GM18909 (cell line): Measurements from ENCODE around the gene GSC2.

Experiments
- ATAC-seq: cut with Tn5 transposase; IDR thresholded peaks from one replicate; pipeline ENCODE4 v1.9.1; 2021; ENCODE audit warnings: mild to moderate bottlenecking; ENCODE audit not compliant: unreplicated experiment, poor library complexity

Gene GSC2

GRCh38 chr22:19137384-19138216 is 12.5 kb downstream of the GSC2 start:
- ATAC-seq: no peak

GRCh38 chr22:19136915-19137314 is 13.2 kb downstream of the GSC2 start:
- ATAC-seq: no peak

GRCh38 chr22:19134874-19135273 is 15.2 kb downstream of the GSC2 start:
- no peak for ATAC-seq

- ATAC-seq: no peak
Measured at GRCh38 chr22:19134176-19134831, 15.8 kb downstream of the GSC2 start.

DNA sequence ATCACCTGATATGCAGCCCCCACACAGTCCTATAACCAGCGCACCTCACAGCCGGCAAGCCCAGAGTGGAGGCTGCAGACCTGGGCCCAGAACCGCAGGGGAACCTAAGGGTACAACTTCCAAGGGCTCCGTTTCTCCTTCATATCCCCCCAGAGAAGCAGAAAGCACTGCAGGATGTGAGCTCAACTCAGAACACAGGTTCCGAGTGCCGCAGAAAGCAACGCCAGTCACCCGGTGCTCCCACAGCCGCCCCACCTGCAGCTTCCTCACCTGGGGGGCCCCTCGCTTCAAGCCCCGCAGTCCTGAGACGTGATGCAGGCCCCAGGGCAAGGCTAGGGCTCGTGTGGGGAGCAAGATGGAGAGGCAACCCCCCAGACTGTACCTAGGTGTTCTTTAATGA is 16.5 kb downstream of the GSC2 start:
- no peak for ATAC-seq

GRCh38 chr22:19132693-19133400 is 17.2 kb downstream of the GSC2 start:
- ATAC-seq: no peak

- ATAC-seq: no peak
Measured at GRCh38 chr22:19132153-19132552, 17.9 kb downstream of the GSC2 start.

DNA sequence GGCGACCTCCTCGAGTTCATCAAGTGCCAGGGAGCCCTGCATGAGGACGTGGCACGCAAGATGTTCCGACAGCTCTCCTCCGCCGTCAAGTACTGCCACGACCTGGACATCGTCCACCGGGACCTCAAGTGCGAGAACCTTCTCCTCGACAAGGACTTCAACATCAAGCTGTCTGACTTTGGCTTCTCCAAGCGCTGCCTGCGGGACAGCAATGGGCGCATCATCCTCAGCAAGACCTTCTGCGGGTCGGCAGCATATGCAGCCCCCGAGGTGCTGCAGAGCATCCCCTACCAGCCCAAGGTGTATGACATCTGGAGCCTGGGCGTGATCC is 18.4 kb downstream of the GSC2 start:
- no peak for ATAC-seq

DNA sequence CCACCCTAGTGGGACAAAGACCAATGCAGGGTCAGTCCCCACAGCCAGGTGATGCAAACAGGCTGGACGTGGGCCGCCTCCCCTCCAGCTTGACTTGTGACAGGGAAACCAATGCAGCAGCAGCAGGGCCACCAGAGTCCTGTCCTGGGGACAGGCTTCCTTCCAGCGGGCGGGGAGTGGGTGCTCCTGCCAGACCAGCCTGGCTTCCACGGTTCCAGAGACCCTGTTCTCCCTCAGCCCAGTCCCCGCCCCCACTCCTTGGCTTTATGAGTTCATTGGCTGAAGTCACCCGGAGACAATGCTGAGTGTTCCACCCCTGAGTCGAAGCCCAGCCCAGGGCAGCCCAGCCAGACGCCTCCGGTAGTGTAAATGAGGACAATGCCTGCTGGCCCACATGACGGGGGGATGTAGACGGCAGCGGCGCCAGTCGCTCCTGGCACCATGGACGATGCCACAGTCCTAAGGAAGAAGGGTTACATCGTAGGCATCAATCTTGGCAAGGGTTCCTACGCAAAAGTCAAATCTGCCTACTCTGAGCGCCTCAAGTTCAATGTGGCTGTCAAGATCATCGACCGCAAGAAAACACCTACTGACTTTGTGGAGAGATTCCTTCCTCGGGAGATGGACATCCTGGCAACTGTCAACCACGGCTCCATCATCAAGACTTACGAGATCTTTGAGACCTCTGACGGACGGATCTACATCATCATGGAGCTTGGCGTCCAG is 19.0 kb downstream of the GSC2 start, which contains the start of gene TSSK2:
TSS of gene TSSK2 (plus strand) at position 350 of the 726 bp plus-strand sequence. CDS start at position 442, 92 bp downstream.
- no peak for ATAC-seq

- ATAC-seq: no peak
Measured at GRCh38 chr22:19129871-19130270, 20.2 kb downstream of the GSC2 start.

DNA sequence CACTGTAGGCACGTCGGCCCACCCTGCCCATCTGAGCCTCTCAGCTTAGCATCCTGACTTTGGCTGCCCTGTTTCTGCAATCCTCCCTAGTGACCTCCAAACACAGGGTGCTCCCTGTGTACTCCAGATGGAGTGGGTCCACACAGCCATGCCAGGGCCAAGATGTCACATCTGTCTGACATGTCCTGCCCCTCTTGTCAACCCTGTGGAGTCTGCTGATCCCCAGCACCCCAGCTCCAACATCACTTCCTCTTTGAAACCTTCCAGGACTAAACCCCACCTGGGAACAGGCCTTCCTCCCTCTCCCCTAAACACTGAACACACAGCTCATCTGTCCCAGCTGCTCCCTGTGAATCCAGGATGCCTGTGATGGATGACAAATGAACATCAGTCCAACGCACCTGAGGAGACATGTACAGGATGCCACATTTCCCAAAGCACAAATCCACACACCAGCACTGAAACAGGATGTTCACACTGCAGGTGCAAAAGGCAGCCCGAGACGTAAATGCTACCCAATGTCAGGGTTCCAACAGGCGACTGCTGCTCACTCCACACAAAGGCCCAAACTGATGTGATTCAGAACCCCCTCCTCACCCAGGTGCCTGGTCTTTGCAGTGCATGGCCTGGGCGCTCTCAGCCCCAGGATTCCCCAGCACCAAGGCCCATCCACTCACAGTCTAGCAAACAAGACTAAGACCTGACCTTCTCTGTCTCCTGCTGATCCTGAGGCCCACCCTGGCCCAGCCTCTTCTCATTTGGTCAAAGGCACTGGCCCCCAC is 21.0 kb downstream of the GSC2 start:
- no peak for ATAC-seq

DNA sequence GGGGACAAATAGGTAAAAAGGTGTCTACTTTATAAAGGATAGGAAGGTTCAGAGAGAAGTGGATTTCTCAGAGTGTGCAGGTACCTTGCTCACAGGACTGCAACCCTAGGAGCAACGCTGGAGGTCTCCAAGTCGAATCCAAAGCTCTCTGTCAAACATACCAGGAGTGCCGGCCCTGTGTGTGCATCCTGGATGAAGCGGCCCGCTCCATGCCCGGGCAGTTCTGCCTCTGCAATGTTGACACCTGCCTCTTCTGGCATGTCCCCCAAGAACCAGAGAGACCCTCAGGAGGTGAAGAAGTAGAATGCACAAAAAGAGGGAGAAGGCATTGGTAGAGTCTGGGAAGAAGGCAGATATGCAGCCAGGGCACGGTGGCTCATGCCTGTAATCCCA is 22.1 kb downstream of the GSC2 start:
- no peak for ATAC-seq

DNA sequence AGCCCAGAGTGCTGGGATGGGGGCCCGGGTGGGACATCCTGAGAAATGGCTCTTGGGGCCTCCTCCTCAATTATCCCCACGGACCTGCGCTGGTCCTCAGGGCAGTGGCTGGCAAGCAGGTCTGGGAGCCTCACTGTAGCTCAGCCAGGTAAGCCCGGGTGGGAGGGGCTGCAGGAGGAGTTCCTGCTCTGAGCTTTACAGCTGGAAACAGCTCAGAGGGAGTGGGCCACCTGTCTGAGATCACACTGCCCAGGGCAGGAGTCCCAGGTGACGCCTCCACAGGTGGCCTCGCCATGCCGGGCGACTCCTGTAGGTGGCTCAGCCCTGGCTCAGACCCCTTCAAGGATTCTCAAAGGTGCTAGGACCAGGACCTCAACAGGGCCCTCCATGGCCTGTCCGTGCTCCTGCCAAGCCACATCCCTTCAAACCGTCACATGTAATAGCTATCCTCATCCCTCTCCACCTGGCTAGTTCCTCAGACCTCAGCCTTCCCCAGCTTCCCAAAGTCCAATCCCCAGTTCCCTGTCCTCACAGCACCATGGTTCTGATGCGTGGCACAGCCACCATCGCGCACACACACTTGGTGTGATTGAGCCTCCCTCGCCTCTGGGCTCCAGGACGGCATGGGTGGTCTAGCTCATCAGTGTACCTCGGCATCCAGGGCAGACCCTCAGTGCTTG is 22.6 kb downstream of the GSC2 start:
- no peak for ATAC-seq

DNA sequence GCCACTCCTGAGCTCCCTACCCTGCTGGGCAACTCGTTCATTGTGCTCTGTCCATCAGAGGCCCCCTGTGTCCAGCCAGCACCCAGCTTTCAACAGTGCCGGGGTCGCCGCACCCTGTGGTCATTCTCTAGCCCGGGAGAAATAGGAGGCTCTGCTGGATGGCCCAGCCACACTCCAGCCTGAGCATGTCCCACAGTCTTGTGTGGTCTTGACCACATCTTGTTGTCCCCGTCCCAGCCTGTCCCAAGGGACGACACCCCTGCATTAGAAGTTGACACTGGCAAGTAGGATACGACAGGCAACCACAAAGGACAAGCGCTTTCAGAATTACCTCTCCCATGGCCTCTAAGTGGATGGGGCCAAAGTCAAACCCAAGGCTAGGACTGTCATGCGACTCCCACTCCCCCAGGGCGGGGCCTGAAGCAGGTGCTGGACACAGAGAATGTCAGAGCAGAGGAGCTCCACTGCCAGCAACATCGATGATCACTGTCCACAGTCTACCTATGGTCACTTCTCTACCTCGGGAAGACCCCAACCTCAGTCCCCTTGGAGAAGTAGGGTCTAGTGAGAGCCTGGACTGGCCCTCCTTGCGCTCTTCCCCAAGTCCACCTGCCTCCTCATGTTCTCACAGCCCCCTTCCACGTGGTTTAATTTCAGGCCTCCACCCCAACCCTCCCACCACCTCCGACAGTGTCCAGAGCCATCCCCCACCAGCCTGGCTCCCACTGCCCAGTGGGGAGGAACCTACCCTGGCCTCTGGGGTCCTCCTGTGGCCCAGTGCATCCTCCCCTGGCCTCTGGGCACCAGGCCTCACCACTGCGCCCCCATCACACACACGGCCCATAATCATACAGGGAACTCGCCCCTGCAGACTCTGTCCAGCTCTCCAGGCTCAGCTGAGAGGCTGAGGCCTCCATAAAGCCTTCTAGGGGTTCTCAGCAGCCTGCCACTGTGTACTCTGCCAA is 23.5 kb downstream of the GSC2 start:
- ATAC-seq: no peak

DNA sequence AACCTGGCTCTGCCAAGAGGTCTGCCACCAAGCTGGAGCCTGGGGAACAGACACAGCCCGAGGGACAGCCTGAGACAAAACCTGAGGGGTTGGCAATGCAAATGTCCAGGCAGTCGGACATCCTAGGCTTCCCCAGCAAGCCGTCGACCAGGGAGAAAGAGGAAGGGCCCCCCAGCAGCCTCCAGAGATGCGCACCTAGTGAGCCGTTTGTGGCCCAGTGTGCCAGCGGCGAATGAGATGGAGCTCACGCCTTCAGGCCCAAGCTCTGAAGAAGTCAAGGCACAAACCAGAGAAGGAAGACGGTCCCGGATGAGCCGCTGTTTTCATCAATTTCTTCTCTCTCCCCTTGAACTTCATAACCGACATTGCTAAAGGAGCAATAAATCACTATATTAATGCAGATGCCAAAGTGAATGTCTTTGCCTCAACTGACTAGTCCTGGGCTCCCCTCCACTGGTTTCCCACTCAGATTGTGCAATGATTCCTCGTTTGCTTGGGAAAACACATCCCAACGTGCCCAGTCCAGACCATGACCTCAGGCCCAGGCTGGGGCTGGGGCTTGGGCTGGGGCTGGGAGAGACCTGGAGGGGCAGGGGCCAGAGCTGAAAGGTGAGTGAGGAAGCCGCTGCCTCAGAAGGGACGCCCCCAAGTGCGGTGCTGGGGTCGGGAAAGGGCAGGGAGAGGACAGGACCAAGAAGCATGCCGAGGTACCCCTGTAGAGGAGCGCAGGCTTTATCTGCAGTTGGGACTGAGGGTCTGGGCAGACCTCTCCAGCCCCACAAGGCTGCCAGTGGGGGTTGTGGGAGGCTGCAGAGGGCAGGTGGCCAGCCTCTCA is 24.4 kb downstream of the GSC2 start:
- ATAC-seq: no peak

DNA sequence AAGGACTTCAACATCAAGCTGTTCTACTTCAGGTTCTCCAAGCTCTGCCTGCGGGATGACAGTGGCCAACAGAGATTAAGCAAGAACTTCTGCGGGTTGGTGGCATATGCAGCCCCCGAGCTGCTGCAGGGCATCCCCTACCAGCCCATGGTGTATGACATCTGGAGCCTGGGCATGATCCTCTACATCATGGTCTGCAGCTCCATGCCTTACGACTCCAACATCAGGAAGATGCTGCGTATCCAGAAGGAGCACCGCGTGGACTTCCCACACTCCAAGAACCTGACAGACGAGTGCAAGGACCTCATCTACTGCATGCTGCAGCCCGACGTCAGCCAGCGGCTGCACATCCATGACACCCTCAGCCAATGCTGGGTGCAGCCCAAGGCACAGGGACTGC is 25.1 kb downstream of the GSC2 start:
- ATAC-seq: no peak

DNA sequence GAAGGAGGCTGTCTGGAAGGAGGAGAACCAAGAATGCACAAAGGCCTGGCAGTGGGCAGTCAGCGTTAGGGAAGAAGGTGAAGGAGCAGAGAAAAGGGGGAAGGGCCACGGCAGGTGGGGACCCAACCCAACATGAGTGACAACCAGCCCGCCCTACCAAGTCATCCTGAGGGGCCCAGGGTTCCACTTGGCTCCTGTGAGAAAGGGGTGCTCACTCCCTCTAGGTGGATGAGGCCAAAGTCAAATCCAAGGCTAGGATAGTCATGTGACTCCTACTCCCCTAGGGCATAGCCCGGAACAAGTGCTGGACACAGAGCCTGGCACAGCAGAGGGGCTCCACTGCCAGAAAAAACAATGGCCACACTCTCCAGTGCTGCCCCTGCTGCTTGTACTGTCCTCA is 25.7 kb downstream of the GSC2 start:
- ATAC-seq: no peak
